ENCODE results near the gene BABAM2. TPM values are rescaled to one million over a fixed set of nuclear protein-coding genes. Genes with fewer than 3 reads are reported as not detected.

Gene BABAM2
- total RNA-seq, 2 experiments from 2014 or later = 66.8 to 68.4 TPM

DNA sequence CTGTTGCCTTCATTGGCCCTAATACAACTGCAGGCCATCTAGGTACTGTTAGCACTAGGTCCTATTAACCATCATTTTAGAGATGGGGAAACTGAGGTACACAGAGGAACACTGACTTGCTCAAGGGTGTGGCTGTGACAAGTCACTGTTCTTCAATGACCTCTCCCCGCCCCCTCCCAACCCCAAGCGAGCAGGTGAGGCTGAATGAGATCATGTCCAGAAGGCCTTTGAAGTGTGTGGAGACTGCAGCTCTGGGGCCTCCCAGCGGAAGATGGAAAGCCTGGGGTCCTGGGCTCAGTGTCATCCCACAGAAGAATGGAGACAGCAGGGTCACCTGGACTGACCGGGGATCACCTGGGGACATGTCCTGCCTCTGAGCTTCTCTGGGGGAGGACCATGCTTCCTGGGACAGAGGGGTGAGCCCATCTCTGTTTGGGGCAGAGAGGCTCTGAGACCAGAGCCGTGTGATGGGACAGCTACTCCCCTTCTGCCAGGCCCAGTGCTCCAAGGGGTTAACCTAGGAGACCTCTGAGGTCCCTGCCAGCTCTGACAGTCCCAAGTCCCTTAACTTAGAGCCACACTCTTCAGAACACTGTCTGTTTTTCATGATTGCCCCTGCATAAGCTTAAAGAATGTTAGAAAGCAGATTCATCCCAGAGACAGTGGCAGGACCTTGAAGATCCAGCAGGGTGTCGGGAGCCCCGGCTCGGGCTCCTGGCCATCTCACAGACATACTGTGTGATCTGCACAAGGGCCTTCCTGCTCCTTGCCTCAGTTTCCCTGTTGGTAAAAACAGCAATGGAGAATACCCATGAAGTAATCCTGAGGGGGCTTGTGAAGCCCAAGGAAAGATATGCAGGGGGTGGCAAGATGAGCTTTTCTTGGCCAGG, 485.5 kb downstream of the BABAM2 start:
- Mint-ChIP-seq H3K36me3 (ENCODE audit: low read depth) (no peaks in the 10 kb centered on the region), H3K4me3 (no peak overlapping the region), H3K4me1 (ENCODE audit: low read depth) (peaks cover 14% of the 10 kb centered on the region), H3K27me3 (no peaks in the 10 kb centered on the region), H3K27ac (no peak overlapping the region), H3K9me3 (no peaks in the 10 kb centered on the region)
- ChIA-PET POLR2A (interaction anchor here (0.9 kb wide), 2 partner anchors 11 to 20 kb away, joined by 4 to 5 read pairs; no protein-coding TSS in a partner anchor), CTCF (no interaction called here)
- intact Hi-C loops (cut with micrococcal nuclease) = no loop called here
- DNase-seq (no peak), ATAC-seq (no peak)
- no peak for TF ChIP-seq CTCF (IDR thresholded peaks at IDR 0.05)

DNA sequence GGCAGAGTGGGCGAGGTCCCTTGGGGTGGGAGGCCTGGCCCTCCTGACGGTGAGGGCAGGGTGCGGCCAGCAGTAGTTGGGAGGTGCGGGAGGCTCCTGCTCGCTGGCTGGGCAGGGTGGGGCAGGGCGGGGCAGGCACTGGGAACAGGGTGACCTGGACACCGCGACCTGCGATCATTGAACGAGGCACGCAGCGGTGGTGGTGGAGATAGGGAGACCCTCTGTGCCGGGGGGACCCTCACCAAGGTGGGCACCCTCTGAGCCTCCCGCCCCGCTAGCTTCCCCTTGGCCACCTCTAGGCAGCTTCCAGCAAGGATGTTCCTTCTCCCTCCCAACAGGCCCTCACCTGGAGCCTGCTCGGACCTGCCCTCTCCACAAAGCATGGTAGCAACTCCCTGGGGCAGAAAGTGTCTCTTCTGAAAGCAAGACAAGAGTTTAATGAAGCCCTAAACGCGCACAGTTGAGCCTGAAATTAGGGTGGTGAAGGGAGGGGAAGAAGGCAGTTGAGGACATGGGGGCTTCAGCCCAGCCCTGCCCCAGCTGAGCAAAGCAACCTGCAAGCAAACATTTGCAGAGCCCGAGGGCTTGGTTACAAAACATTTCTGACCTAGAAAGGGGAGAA, 486.8 kb downstream of the BABAM2 start:
- no peak overlapping the region for H3K27ac Mint-ChIP-seq
- CTCF ChIA-PET = no interaction called here

GRCh38 chr2:28377984-28378678, 487.6 kb downstream of the BABAM2 start:
- H3K4me3 Mint-ChIP-seq = no peak overlapping the region
- peaks cover 14% of the 10 kb centered on the region for H3K4me1 Mint-ChIP-seq (ENCODE audit: low read depth)
- intact Hi-C loops (cut with micrococcal nuclease) = no loop called here
- no peak for DNase-seq
- ATAC-seq = no peak
- no peaks in the 10 kb centered on the region for H3K9me3 Mint-ChIP-seq
- no peak overlapping the region for H3K27ac Mint-ChIP-seq
- H3K36me3 Mint-ChIP-seq (ENCODE audit: low read depth) = no peaks in the 10 kb centered on the region
- ChIA-PET CTCF (interaction anchor here (0.7 kb wide), 1 partner anchor 17 kb away, joined by 3 read pairs; no protein-coding TSS in a partner anchor), POLR2A (interaction anchor here (0.8 to 4.8 kb wide), 7 partner anchors 8 to 42 kb away, joined by 3 to 19 read pairs (median 4); no protein-coding TSS in a partner anchor)
- TF ChIP-seq CTCF (IDR thresholded peaks at IDR 0.05) = no peak
- H3K27me3 Mint-ChIP-seq = no peaks in the 10 kb centered on the region

More for the DNA sequence above, 486.8 kb downstream of the BABAM2 start:
- no peaks in the 10 kb centered on the region for H3K36me3 Mint-ChIP-seq (ENCODE audit: low read depth)
- no peaks in the 10 kb centered on the region for H3K27me3 Mint-ChIP-seq
- no peak for TF ChIP-seq CTCF (IDR thresholded peaks at IDR 0.05)
- DNase-seq (no peak), ATAC-seq (no peak)
- intact Hi-C loops (cut with micrococcal nuclease) = no loop called here
- peaks cover 14% of the 10 kb centered on the region for H3K4me1 Mint-ChIP-seq (ENCODE audit: low read depth)
- H3K4me3 Mint-ChIP-seq = no peak overlapping the region
- H3K9me3 Mint-ChIP-seq = no peaks in the 10 kb centered on the region
- POLR2A ChIA-PET = interaction anchor here (1.3 to 1.5 kb wide), 2 partner anchors 9 to 17 kb away, joined by 4 to 5 read pairs; no protein-coding TSS in a partner anchor

- ChIA-PET POLR2A (interaction anchor here (0.8 to 4.8 kb wide), 6 partner anchors 8 to 41 kb away, joined by 3 to 19 read pairs (median 4); no protein-coding TSS in a partner anchor), CTCF (interaction anchor here (0.7 to 1.5 kb wide), 2 partner anchors 18 to 696 kb away, joined by 3 to 4 read pairs; no protein-coding TSS in a partner anchor)
- intact Hi-C loops (cut with micrococcal nuclease) = no loop called here
- peaks cover 14% of the 10 kb centered on the region for H3K4me1 Mint-ChIP-seq (ENCODE audit: low read depth)
- H3K4me3 Mint-ChIP-seq = no peak overlapping the region
- H3K27me3 Mint-ChIP-seq = no peaks in the 10 kb centered on the region
- H3K36me3 Mint-ChIP-seq (ENCODE audit: low read depth) = no peaks in the 10 kb centered on the region
- H3K27ac Mint-ChIP-seq = peak overlapping the region; percentile 59
- no peak for TF ChIP-seq CTCF (IDR thresholded peaks at IDR 0.05)
- ATAC-seq (peak; percentile 66), DNase-seq (no peak)
- H3K9me3 Mint-ChIP-seq = no peaks in the 10 kb centered on the region
These were observed 488.4 kb downstream of the BABAM2 start for GRCh38 chr2:28378679-28379584.
